Adrenal gland (tissue), 12 donors: ENCODE data around the gene CALCA. TPM values are rescaled to one million over a fixed set of nuclear protein-coding genes. Genes with fewer than 3 reads are reported as not detected.

Experiments
- DNase-seq, 7 donors: peaks; one replicate each; pipeline ENCODE4 v3.0.0-alpha.2; 2019 to 2020
- H3K27ac ChIP-seq, 5 donors: fragments of 200-600 bp; sonication (generic) in 4 of 5; 1 replicate in 3 of 5; 2 replicates in 2 of 5; pipeline versions ENCODE4 v1.5.1 to v1.8.0; 2016 to 2020; ENCODE audit warnings: mild to moderate bottlenecking in 1 of 5
- H3K27me3 ChIP-seq: fragments of 200-600 bp; 2 replicates; pipeline ENCODE4 v1.8.0; 2021
- H3K36me3 ChIP-seq, 2 donors: fragments of 200-600 bp; replicated peaks in 1 of 2; 1 replicate in 1 of 2; 2 replicates in 1 of 2; pipeline versions ENCODE4 v1.5.1 to v1.8.0; 2018 to 2022
- H3K4me1 ChIP-seq, 2 donors: fragments of 200-600 bp; replicated peaks in 1 of 2; 1 replicate in 1 of 2; 2 replicates in 1 of 2; pipeline versions ENCODE4 v1.5.1 to v1.8.0; 2018 to 2021
- H3K4me3 ChIP-seq, 4 donors: fragments of 200-600 bp; sonication (generic) in 3 of 4; one replicate each; pipeline ENCODE4 v1.5.1; 2016 to 2018
- H3K9me3 ChIP-seq, 3 donors: fragments of 200-600 bp; sonication (generic) in 1 of 3; replicated peaks in 1 of 3; 1 replicate in 2 of 3; 2 replicates in 1 of 3; pipeline versions ENCODE4 v1.5.1 to v1.8.0; 2016 to 2021
- POLR2A ChIP-seq, 2 donors: fragments of 450-650 bp; IDR thresholded peaks; one replicate each; pipeline ENCODE4 v1.6.1; 2017; ENCODE audit warnings: antibody characterized with exemption in 2 of 2, mild to moderate bottlenecking in 2 of 2, moderate library complexity in 1 of 2
- WGBS, 4 donors: extraction: QIAGEN DNeasy Blood & Tissue Kit in 2 of 4; methylation state at CpG; one replicate each; pipeline versions ENCODE4 v1.1.5 to v1.1.7; 2013 to 2017; 5-methylcytosine and 5-hydroxymethylcytosine counted together
- intact Hi-C, 2 donors: fragments of 100-400 bp; cut with DNase I; formaldehyde crosslinking; loops; one replicate each; pipeline versions ENCODE4 v1.14.1 to v1.15.0; 2022 to 2023
- polyA plus RNA-seq, 3 donors: library from polyadenylated mRNA; stranded (reverse); fragments of 200-250 nt in 2 of 3; fragments of 350-450 nt in 1 of 3; fragmentation: Illumina TruSeq in 1 of 3; extraction: RNeasy Lipid Tissue Mini Kit (QIAGEN cat#74804) in 1 of 3; gene quantifications; one replicate each; pipeline ENCODE4 v1.2.3, GENCODE V29; 2013 to 2014
- total RNA-seq, 9 donors: library from RNA; depleted of rRNA in 4 of 9; stranded (reverse); fragments of >200 nt in 4 of 9; fragments of 120-200 nt in 1 of 9; fragmentation: NEBNext Ultra II Directional in 1 of 9; extraction: Animal tissue kit (Norgen Biotek cat#: 25700) in 1 of 9; gene quantifications; one replicate each; pipeline versions ENCODE4 v1.1.0 to v1.2.4, GENCODE V29; 2013 to 2023
- TF ChIP-seq, protein P1 (sequence below), 6 experiments: fragments of 450-650 bp in 4 of 6; fragments of 200-600 bp in 2 of 6; sonication (generic) in 1 of 6; IDR thresholded peaks; 1 replicate in 5 of 6; 2 replicates in 1 of 6; pipeline versions ENCODE4 v1.5.1 to v1.8.0; 2016 to 2021; ENCODE audit warnings: antibody characterized with exemption in 6 of 6, mild to moderate bottlenecking in 2 of 6, moderate library complexity in 1 of 6
- donor health status: healthy with polysubstance abuse.
- donor health status: Bipolar disorder and iron deficiency.
- donor health status: DM: yes; HTN: yes; CAD: no.
- donor health status: DM: no; HTN: no; CAD: no.
- donor health status: DM: no; HTN: no; CAD: no.
- donor health status: DM: yes; HTN: yes; CAD: no.

CALCA gene
- total and polyA plus RNA-seq, 12 donors: 0.34 to 2.2 (median 0.95) TPM; not detected in 9

DNA sequence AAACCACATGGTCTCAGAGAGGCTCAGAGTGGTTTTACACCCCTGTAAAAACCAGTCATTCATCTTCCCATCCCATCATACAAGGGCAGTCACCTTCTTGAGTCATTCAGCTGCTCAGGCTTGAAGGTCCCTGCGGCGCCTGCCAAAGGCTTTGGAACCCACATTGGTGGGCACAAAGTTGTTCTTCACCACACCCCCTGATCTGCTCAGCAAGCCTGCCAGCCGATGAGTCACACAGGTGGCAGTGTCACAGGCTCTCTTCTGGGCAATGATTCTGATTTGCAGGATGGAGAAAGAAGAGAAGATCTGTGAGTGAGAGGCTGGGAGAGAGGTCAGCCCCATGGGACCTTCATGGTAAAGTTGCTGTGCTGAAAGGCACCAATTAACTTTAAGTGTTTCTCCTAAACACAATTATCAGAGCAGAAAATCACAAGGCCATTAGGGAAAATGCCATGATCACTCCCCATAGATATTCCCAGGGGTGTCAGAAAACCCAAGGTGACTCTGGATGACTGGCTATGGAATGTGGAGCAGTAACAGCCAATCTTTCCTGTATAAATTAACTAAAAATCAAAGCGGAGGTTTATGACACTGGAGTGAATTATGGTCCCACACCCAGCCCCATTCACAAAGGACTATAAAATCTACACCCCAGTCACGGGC lies 4.4 kb downstream of the CALCA start:
- Histone ChIP-seq H3K4me1 (no peaks in the 10 kb centered on the region), H3K9me3 (no peaks in the 10 kb centered on the region), H3K27ac (no peak overlapping the region), H3K4me3 (no peak overlapping the region), H3K27me3 (peaks cover 33% of the 10 kb centered on the region), H3K36me3 (no peaks in the 10 kb centered on the region)
- TF ChIP-seq, protein P1, sequence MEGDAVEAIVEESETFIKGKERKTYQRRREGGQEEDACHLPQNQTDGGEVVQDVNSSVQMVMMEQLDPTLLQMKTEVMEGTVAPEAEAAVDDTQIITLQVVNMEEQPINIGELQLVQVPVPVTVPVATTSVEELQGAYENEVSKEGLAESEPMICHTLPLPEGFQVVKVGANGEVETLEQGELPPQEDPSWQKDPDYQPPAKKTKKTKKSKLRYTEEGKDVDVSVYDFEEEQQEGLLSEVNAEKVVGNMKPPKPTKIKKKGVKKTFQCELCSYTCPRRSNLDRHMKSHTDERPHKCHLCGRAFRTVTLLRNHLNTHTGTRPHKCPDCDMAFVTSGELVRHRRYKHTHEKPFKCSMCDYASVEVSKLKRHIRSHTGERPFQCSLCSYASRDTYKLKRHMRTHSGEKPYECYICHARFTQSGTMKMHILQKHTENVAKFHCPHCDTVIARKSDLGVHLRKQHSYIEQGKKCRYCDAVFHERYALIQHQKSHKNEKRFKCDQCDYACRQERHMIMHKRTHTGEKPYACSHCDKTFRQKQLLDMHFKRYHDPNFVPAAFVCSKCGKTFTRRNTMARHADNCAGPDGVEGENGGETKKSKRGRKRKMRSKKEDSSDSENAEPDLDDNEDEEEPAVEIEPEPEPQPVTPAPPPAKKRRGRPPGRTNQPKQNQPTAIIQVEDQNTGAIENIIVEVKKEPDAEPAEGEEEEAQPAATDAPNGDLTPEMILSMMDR (IDR thresholded peaks at IDR 0.05): no peak
- 61 to 72% (median 69%) methylated on average over 5 of the region's 5 CpGs for WGBS, 4 donors
- intact Hi-C loops: no loop called here
- no peak for DNase-seq

DNA sequence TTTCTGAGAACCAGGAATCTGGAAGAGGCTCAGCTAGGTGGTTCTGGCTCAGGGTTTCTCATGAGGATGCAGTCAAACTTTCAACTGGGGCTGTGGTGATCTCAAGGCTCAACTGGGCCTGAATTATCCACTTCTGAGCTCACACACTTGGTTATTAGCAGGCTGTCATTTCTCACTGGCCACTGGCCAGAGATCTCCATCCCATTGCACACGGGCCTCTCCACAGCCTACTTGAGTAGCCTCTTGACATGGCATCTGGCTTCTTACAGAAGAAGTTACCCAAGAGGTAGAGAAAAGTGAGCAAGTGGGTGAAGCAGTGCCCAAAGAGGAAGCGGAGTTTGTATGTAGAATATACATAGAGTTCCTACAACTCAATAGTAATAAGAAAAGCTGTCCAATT lies 16.0 kb downstream of the CALCA start:
- H3K36me3 ChIP-seq: no peaks in the 10 kb centered on the region
- H3K4me1 ChIP-seq: no peaks in the 10 kb centered on the region
- intact Hi-C loops: no loop called here
- DNase-seq: no peak
- no peak overlapping the region for H3K4me3 ChIP-seq
- 70 to 87% (median 76%) methylated on average over 2 of the region's 2 CpGs for WGBS, 4 donors
- H3K27ac ChIP-seq: no peak overlapping the region
- no peaks in the 10 kb centered on the region for H3K9me3 ChIP-seq
- no peaks in the 10 kb centered on the region for H3K27me3 ChIP-seq
- TF ChIP-seq, protein P1 (IDR thresholded peaks at IDR 0.05): no peak
- TF ChIP-seq POLR2A (IDR thresholded peaks at IDR 0.05): no peak

DNA sequence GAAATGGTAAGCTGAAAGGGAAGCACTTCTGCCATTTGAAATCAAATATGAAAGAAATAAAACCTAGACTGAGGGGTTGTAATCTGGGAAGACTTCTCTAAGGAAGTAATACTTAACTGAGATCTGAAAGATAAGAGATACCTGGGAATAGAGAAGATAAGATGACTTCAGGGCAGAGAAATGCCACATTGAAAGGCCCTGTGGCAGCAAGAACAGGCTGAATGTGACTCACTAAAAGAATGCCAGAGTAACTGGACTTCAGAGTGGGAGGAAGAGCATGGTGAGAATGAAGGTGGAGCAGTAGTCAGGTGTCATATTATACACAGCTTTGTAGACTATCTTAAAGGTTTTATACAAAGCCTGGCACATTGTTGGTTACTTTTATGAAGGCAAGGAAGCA lies 17.6 kb downstream of the CALCA start:
- Histone ChIP-seq H3K4me3 (no peak overlapping the region), H3K27me3 (no peaks in the 10 kb centered on the region), H3K27ac (no peak overlapping the region), H3K4me1 (no peaks in the 10 kb centered on the region), H3K9me3 (no peaks in the 10 kb centered on the region), H3K36me3 (no peaks in the 10 kb centered on the region)
- DNase-seq: no peak
- TF ChIP-seq, protein P1 (IDR thresholded peaks at IDR 0.05): no peak
- TF ChIP-seq POLR2A (IDR thresholded peaks at IDR 0.05): no peak
- intact Hi-C loops: no loop called here

DNA sequence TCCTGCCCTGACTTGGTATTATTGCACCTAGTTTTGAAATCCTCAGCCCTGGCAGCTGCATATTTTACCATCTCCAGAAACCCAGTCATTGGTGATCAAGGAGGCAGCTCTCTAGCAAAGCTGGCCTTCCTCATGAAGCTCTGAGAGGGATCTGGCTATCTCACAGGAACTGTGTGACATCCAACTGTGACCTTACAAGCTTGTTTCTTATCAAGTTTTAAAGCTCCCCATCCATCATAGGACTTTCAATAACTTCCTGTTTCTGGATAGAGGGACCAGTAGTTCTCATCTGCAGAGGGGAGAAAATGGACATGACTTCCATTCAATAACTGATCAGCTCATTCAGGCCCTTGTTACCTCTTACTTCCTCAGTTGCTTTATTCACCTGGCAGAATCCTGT lies 18.2 kb downstream of the CALCA start:
- no peaks in the 10 kb centered on the region for H3K36me3 ChIP-seq
- H3K4me3 ChIP-seq: no peak overlapping the region
- DNase-seq: no peak
- intact Hi-C loops: no loop called here
- no peaks in the 10 kb centered on the region for H3K9me3 ChIP-seq
- TF ChIP-seq, protein P1 (IDR thresholded peaks at IDR 0.05): no peak
- TF ChIP-seq POLR2A (IDR thresholded peaks at IDR 0.05): no peak
- no peaks in the 10 kb centered on the region for H3K27me3 ChIP-seq
- H3K4me1 ChIP-seq: no peaks in the 10 kb centered on the region
- H3K27ac ChIP-seq: no peak overlapping the region
